ENCODE data around the gene GALNT16. TPM values are rescaled to one million over a fixed set of nuclear protein-coding genes. Genes with fewer than 3 reads are reported as not detected.

Gene GALNT16
- total RNA-seq, 2 experiments from 2014 or later = not detected

DNA sequence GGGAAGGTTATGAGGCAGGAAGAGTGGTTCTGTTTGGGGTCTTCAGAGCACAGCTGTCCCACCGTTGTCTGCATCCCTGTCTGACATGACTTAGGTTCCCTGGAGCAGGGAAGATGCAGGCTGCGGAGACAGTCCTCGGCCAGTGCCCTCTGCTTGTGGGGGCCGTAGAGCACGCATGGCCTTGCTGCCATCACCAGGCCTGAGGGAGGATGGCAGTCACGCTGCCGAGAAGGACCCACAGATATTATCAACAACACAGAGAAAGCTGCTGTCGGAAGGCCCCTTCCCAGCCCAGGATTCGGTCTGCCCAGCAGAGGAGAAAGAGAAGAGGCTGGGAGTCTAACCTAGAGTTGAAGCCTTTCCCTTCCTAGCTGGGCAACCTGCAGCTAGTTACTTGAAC, 103.1 kb downstream of the GALNT16 start:
- no peak for ATAC-seq (ENCODE audit: poor library complexity)
- TF ChIP-seq, protein P1, sequence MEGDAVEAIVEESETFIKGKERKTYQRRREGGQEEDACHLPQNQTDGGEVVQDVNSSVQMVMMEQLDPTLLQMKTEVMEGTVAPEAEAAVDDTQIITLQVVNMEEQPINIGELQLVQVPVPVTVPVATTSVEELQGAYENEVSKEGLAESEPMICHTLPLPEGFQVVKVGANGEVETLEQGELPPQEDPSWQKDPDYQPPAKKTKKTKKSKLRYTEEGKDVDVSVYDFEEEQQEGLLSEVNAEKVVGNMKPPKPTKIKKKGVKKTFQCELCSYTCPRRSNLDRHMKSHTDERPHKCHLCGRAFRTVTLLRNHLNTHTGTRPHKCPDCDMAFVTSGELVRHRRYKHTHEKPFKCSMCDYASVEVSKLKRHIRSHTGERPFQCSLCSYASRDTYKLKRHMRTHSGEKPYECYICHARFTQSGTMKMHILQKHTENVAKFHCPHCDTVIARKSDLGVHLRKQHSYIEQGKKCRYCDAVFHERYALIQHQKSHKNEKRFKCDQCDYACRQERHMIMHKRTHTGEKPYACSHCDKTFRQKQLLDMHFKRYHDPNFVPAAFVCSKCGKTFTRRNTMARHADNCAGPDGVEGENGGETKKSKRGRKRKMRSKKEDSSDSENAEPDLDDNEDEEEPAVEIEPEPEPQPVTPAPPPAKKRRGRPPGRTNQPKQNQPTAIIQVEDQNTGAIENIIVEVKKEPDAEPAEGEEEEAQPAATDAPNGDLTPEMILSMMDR (IDR thresholded peaks at IDR 0.05) = no peak
- Mint-ChIP-seq H3K27ac (no peak overlapping the region), H3K36me3 (ENCODE audit: low read depth) (no peaks in the 10 kb centered on the region), H3K4me3 (no peak overlapping the region), H3K4me1 (ENCODE audit: low read depth) (no peaks in the 10 kb centered on the region), H3K27me3 (no peaks in the 10 kb centered on the region), H3K9me3 (no peaks in the 10 kb centered on the region)
- Histone ChIP-seq H3K4me1 (ENCODE audit: insufficient read depth, low read length) (no peaks in the 10 kb centered on the region), H3K27ac (ENCODE audit: low read depth in 1 of 2, low read length in 2 of 2) (no peak overlapping the region), H3K36me3 (ENCODE audit: insufficient read depth, low read length) (no peaks in the 10 kb centered on the region), H3K27me3 (ENCODE audit: control insufficient read depth in 1 of 2, insufficient read depth in 2 of 2, low read length in 2 of 2) (no peaks in the 10 kb centered on the region), H3K9me3 (ENCODE audit: control insufficient read depth in 1 of 2, insufficient read depth in 1 of 2, low read length in 2 of 2) (no peaks in the 10 kb centered on the region), H3K4me3 (ENCODE audit: low read length) (no peak overlapping the region)
- POLR2A ChIA-PET = no interaction called here
- no peak for DNase-seq
- intact Hi-C loops (cut with DNase I, micrococcal nuclease) = no loop called here
- CTCF ChIA-PET = no interaction called here

- Histone ChIP-seq H3K9me3 (ENCODE audit: control insufficient read depth in 1 of 2, insufficient read depth in 1 of 2, low read length in 2 of 2) (no peaks in the 10 kb centered on the region), H3K27me3 (ENCODE audit: control insufficient read depth in 1 of 2, insufficient read depth in 2 of 2, low read length in 2 of 2) (no peaks in the 10 kb centered on the region), H3K36me3 (ENCODE audit: insufficient read depth, low read length) (no peaks in the 10 kb centered on the region), H3K27ac (ENCODE audit: low read depth in 1 of 2, low read length in 2 of 2) (no peak overlapping the region), H3K4me1 (ENCODE audit: insufficient read depth, low read length) (no peaks in the 10 kb centered on the region), H3K4me3 (ENCODE audit: low read length) (no peak overlapping the region)
- CTCF ChIA-PET = no interaction called here
- TF ChIP-seq, protein P1 (IDR thresholded peaks at IDR 0.05) = no peak
- no peak for ATAC-seq (ENCODE audit: poor library complexity)
- POLR2A ChIA-PET = no interaction called here
- Mint-ChIP-seq H3K27ac (no peak overlapping the region), H3K27me3 (no peaks in the 10 kb centered on the region), H3K4me3 (no peak overlapping the region), H3K9me3 (no peaks in the 10 kb centered on the region), H3K4me1 (ENCODE audit: low read depth) (no peaks in the 10 kb centered on the region), H3K36me3 (ENCODE audit: low read depth) (no peaks in the 10 kb centered on the region)
- no peak for DNase-seq
- intact Hi-C loops (cut with DNase I, micrococcal nuclease) = no loop called here
Measured at GRCh38 chr14:69363964-69364363, 104.0 kb downstream of the GALNT16 start.

DNA sequence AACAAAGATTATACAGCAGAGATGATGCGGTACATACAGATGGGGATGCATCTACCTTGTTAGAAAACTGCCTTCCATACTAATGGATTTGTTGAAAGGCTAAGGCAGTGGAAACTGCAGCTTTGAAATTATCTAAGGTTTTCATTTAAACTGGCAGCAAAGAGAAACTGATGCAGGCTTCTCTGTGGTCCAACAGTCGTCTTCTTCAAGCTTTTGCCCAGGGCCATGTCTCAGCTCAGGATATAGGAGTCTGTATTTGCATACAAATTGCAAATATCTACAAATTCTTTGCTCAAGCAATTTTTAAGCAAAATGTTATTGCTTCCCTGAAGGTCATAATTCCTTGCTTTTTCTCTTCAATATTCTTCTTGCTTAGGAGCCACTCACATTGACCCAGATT, 104.4 kb downstream of the GALNT16 start:
- no peaks in the 10 kb centered on the region for H3K36me3 Mint-ChIP-seq (ENCODE audit: low read depth)
- intact Hi-C loops (cut with DNase I, micrococcal nuclease) = no loop called here
- POLR2A ChIA-PET = no interaction called here
- no peaks in the 10 kb centered on the region for H3K4me1 Mint-ChIP-seq (ENCODE audit: low read depth)
- no peak overlapping the region for H3K27ac Mint-ChIP-seq
- H3K36me3 ChIP-seq (ENCODE audit: insufficient read depth, low read length) = no peaks in the 10 kb centered on the region
- CTCF ChIA-PET = interaction anchor here (0.9 kb wide), 1 partner anchor 19 kb away, joined by 4 read pairs; no protein-coding TSS in a partner anchor
- H3K4me3 Mint-ChIP-seq = no peak overlapping the region
- no peaks in the 10 kb centered on the region for H3K9me3 ChIP-seq (ENCODE audit: control insufficient read depth in 1 of 2, insufficient read depth in 1 of 2, low read length in 2 of 2)
- H3K9me3 Mint-ChIP-seq = no peaks in the 10 kb centered on the region
- ATAC-seq (ENCODE audit: poor library complexity) = no peak
- H3K4me1 ChIP-seq (ENCODE audit: insufficient read depth, low read length) = no peaks in the 10 kb centered on the region
- H3K27me3 Mint-ChIP-seq = no peaks in the 10 kb centered on the region
- no peak for DNase-seq
- TF ChIP-seq, protein P1 (IDR thresholded peaks at IDR 0.05) = no peak
- no peak overlapping the region for H3K4me3 ChIP-seq (ENCODE audit: low read length)
- H3K27ac ChIP-seq (ENCODE audit: low read depth in 1 of 2, low read length in 2 of 2) = no peak overlapping the region
- H3K27me3 ChIP-seq (ENCODE audit: control insufficient read depth in 1 of 2, insufficient read depth in 2 of 2, low read length in 2 of 2) = no peaks in the 10 kb centered on the region

Data from CD4-positive, alpha-beta T cell (primary cell).